Endothelial cell of umbilical vein (primary cell): ENCODE measurements around the gene TNNT3. TPM values are rescaled to one million over a fixed set of nuclear protein-coding genes. Genes with fewer than 3 reads are reported as not detected.

Source experiments
- BruUV-seq: library from RNA; stranded (reverse); fragments of 400-500 nt; replicated peaks from 2 replicates; lab custom pipeline; 2021; lab: Mats Ljungman, UMichigan
- CTCF ChIA-PET: fragments of 300-600, 350-600 bp; sonication (Branson Sonifier 250); formaldehyde crosslinking; loops from one replicate; lab custom pipeline; 2021; ENCODE audit warnings: antibody characterized with exemption, inconsistent platforms; lab: Charles Lee
- POLR2A ChIA-PET: fragments of 300-600, 350-600 bp; sonication (Branson Sonifier 250); formaldehyde crosslinking; loops from one replicate; lab custom pipeline; 2021; ENCODE audit warnings: antibody characterized with exemption, inconsistent platforms; lab: Charles Lee
- DNase-seq: peaks from one replicate; pipeline ENCODE4 v3.0.0-alpha.2; 2011; ENCODE audit warnings: low read depth, low spot score
- FAIRE-seq: peaks from 2 replicates; lab custom pipeline; 2011; peaks lifted over from hg19 to GRCh38; lab: Jason Lieb, UNC
- H2AFZ ChIP-seq: 2 replicates; pipeline ENCODE4 v1.6.0; 2012; ENCODE audit warnings: low read depth, low read length, control low read depth, inconsistent platforms
- H3K27ac ChIP-seq: 2 replicates; pipeline ENCODE4 v1.5.1; 2011; ENCODE audit warnings: low read depth, mild to moderate bottlenecking, control low read depth, low read length, moderate library complexity; ENCODE audit not compliant: insufficient read depth
- H3K27me3 ChIP-seq, 2 experiments: 2 replicates each; pipeline versions ENCODE4 v1.6.0 to v1.6.1; 2011; ENCODE audit warnings: low read length in 2 of 2, mixed read lengths in 1 of 2; ENCODE audit not compliant: control insufficient read depth in 2 of 2, insufficient read depth in 2 of 2
- H3K36me3 ChIP-seq, 2 experiments: 2 replicates in 1 of 2; 3 replicates in 1 of 2; pipeline ENCODE4 v1.5.1; 2011; ENCODE audit warnings: low read length in 2 of 2, mild to moderate bottlenecking in 1 of 2, moderate library complexity in 1 of 2; ENCODE audit not compliant: control insufficient read depth in 2 of 2, insufficient read depth in 2 of 2; ENCODE audit errors: extremely low read depth in 1 of 2
- H3K4me1 ChIP-seq: 3 replicates; pipeline ENCODE4 v1.5.1; 2011; ENCODE audit warnings: mild to moderate bottlenecking, low read length; ENCODE audit not compliant: control insufficient read depth, insufficient read depth; ENCODE audit errors: extremely low read depth
- H3K4me2 ChIP-seq: 2 replicates; pipeline ENCODE4 v1.6.1; 2011; ENCODE audit warnings: low read length, control low read depth, mixed read lengths; ENCODE audit not compliant: insufficient read depth
- H3K4me3 ChIP-seq, 3 experiments: fragments of 200-600 bp in 1 of 3; sonication (generic), shearing (Covaris generic) in 1 of 3; replicated peaks in 1 of 3; 2 replicates each; pipeline ENCODE4 v1.5.1; 2011 to 2016; ENCODE audit warnings: control low read depth in 3 of 3, low read length in 3 of 3, mild to moderate bottlenecking in 2 of 3, inconsistent platforms in 1 of 3, low read depth in 1 of 3, moderate library complexity in 1 of 3; ENCODE audit not compliant: insufficient read depth in 1 of 3
- H3K79me2 ChIP-seq: 2 replicates; pipeline ENCODE4 v1.6.0; 2012; ENCODE audit warnings: low read length, inconsistent platforms; ENCODE audit not compliant: control insufficient read depth, insufficient read depth
- H3K9ac ChIP-seq: replicated peaks from 2 replicates; pipeline ENCODE3; 2011; ENCODE audit warnings: low read length, control low read depth; ENCODE audit not compliant: insufficient read depth; ENCODE audit errors: extremely low read depth
- H3K9me1 ChIP-seq: replicated peaks from 3 replicates; pipeline ENCODE4 v1.6.0; 2011; ENCODE audit warnings: mild to moderate bottlenecking, low read length; ENCODE audit not compliant: control insufficient read depth, insufficient read depth; ENCODE audit errors: extremely low read depth
- H3K9me3 ChIP-seq: replicated peaks from 2 replicates; pipeline ENCODE4 v1.5.1; 2012; ENCODE audit warnings: low read length, inconsistent platforms; ENCODE audit not compliant: control insufficient read depth, insufficient read depth
- H4K20me1 ChIP-seq: replicated peaks from 2 replicates; pipeline ENCODE3; 2011; ENCODE audit warnings: mild to moderate bottlenecking, low read length; ENCODE audit not compliant: control insufficient read depth, insufficient read depth; ENCODE audit errors: extremely low read depth
- CTCF ChIP-seq, 2 donors: IDR thresholded peaks; 1 replicate in 1 of 2; 2 replicates in 1 of 2; pipeline ENCODE4 v1.5.1; 2011; ENCODE audit warnings: low read length in 2 of 2, mild to moderate bottlenecking in 2 of 2, moderate library complexity in 2 of 2, control low read depth in 1 of 2, inconsistent platforms in 1 of 2, low read depth in 1 of 2; ENCODE audit not compliant: insufficient read depth in 1 of 2; ENCODE audit errors: extremely low read depth in 1 of 2
- EZH2 ChIP-seq: IDR thresholded peaks from 2 replicates; pipeline ENCODE4 v1.6.1; 2012; ENCODE audit warnings: borderline replicate concordance, low read depth, mild to moderate bottlenecking, moderate library complexity, low read length, inconsistent platforms; ENCODE audit not compliant: severe bottlenecking
- FOS ChIP-seq: IDR thresholded peaks from 2 replicates; pipeline ENCODE4 v1.6.1; 2011; ENCODE audit warnings: mild to moderate bottlenecking, low read length, moderate library complexity, borderline replicate concordance; ENCODE audit not compliant: insufficient read depth
- GATA2 ChIP-seq: IDR thresholded peaks from 2 replicates; pipeline ENCODE4 v1.7.0; 2011; ENCODE audit warnings: low read depth, mild to moderate bottlenecking, moderate library complexity, mixed read lengths, low read length; ENCODE audit not compliant: insufficient read length, insufficient read depth
- JUN ChIP-seq: IDR thresholded peaks from 2 replicates; pipeline ENCODE4 v1.6.1; 2011; ENCODE audit warnings: borderline replicate concordance, low read depth; ENCODE audit not compliant: insufficient read length, insufficient read depth
- MAX ChIP-seq: IDR thresholded peaks from 2 replicates; pipeline ENCODE4 v1.6.1; 2011; ENCODE audit not compliant: insufficient read depth, insufficient read length
- MYC ChIP-seq: IDR thresholded peaks from one replicate; pipeline ENCODE4 v1.6.1; 2011; ENCODE audit warnings: mild to moderate bottlenecking, low read depth, low read length
- POLR2A ChIP-seq: IDR thresholded peaks from 2 replicates; pipeline ENCODE4 v1.6.1; 2012; ENCODE audit warnings: low read depth, mild to moderate bottlenecking, control low read depth, low read length
- POLR2AphosphoS5 ChIP-seq: IDR thresholded peaks from 2 replicates; pipeline ENCODE4 v1.6.1; 2012; ENCODE audit warnings: low read depth, mild to moderate bottlenecking, control low read depth, low read length, moderate library complexity; ENCODE audit not compliant: insufficient read depth
- dilution Hi-C: fragments of 300-500 bp; cut with MboI; formaldehyde crosslinking; loops from one replicate; pipeline ENCODE4 v1.15.0; 2019; ENCODE audit warnings: low sequenced_read_pairs; ENCODE audit not compliant: extremely low pct_ligation_motif_present
- intact Hi-C: fragments of 100-400 bp; cut with micrococcal nuclease; formaldehyde crosslinking; loops from one replicate; pipeline ENCODE4 v1.10.0; 2022
- polyA plus RNA-seq, 4 experiments: library from polyadenylated mRNA; depleted of rRNA in 3 of 4; stranded (reverse) in 3 of 4; unstranded in 1 of 4; fragments of >200 nt; gene quantifications; 2 replicates each; pipeline versions ENCODE4 v1.2.1 to v1.2.3, GENCODE V29; 2011 to 2012; ENCODE audit warnings: missing spikeins in 1 of 4
- total RNA-seq: library from RNA; stranded (reverse); gene quantifications from 2 replicates; pipeline ENCODE4 v1.2.3, GENCODE V29; 2021

TNNT3 gene
- total and polyA plus RNA-seq, 2 donors (not counting 3 experiments of a cell fraction or from before 2014, with no cell fraction given): not detected

DNA sequence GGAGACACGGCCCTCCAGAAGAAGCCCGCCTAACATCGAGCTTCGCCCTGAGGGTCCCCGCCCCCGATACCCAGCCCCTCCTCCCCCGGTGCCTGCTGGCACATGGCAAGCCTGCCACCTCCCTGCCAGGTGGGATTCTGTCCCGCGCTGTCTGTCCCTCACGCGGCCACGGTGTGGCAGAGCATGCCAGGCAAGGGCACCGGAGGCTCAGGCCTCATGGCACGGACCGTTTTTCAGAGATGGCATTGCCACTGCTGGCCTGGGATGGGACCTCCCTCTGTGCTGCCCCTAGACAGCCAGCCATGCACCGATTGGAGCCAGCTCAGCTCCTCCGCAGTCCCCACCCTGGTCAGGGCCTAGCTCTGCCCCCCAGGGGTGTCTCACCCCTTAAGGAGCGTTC lies 47.0 kb downstream of the TNNT3 start:
- H3K9me1 ChIP-seq: no peaks in the 10 kb centered on the region
- H3K27me3 ChIP-seq: no peaks in the 10 kb centered on the region
- H3K27ac ChIP-seq: no peak overlapping the region
- ChIA-PET POLR2A (no interaction called here), CTCF (interaction anchor here (2.0 to 4.0 kb wide), 3 partner anchors 18 to 185 kb away, joined by 7 to 24 read pairs (median 23); no protein-coding TSS in a partner anchor)
- TF ChIP-seq POLR2A (no peak), JUN (no peak), MYC (no peak), EZH2 (no peak), MAX (no peak), FOS (no peak)
- no peak overlapping the region for H3K9ac ChIP-seq
- no TSS peak for BruUV-seq
- intact Hi-C loops: no loop called here
- H3K4me2 ChIP-seq: no peak overlapping the region
- H2AFZ ChIP-seq: no peak overlapping the region
- H4K20me1 ChIP-seq: no peaks in the 10 kb centered on the region
- DNase-seq: no peak
- no peak for FAIRE-seq
- H3K36me3 ChIP-seq: no peaks in the 10 kb centered on the region
- H3K9me3 ChIP-seq: no peaks in the 10 kb centered on the region
- H3K4me3 ChIP-seq: no peak overlapping the region
- no peaks in the 10 kb centered on the region for H3K4me1 ChIP-seq
- dilution Hi-C loops: no loop called here
- no peaks in the 10 kb centered on the region for H3K79me2 ChIP-seq

GRCh38 chr11:1967641-1968225 lies 48.2 kb downstream of the TNNT3 start:
- no peaks in the 10 kb centered on the region for H3K9me3 ChIP-seq
- H3K9me1 ChIP-seq: no peaks in the 10 kb centered on the region
- no peak overlapping the region for H3K27ac ChIP-seq
- ChIA-PET POLR2A (no interaction called here), CTCF (interaction anchor here (2.0 to 4.0 kb wide), 3 partner anchors 20 to 184 kb away, joined by 7 to 24 read pairs (median 23); no protein-coding TSS in a partner anchor)
- no peak overlapping the region for H3K9ac ChIP-seq
- H4K20me1 ChIP-seq: no peaks in the 10 kb centered on the region
- FAIRE-seq (no peak), DNase-seq (no peak)
- H3K4me2 ChIP-seq: no peak overlapping the region
- no peak overlapping the region for H2AFZ ChIP-seq
- H3K4me1 ChIP-seq: no peaks in the 10 kb centered on the region
- dilution Hi-C loops: no loop called here
- no TSS peak for BruUV-seq
- no peaks in the 10 kb centered on the region for H3K36me3 ChIP-seq
- no peak overlapping the region for H3K4me3 ChIP-seq
- intact Hi-C loops: no loop called here
- no peaks in the 10 kb centered on the region for H3K27me3 ChIP-seq
- no peak for TF ChIP-seq FOS
- no peak for TF ChIP-seq GATA2
- TF ChIP-seq POLR2A: no peak
- TF ChIP-seq MYC: no peak
- TF ChIP-seq CTCF (IDR thresholded peaks at IDR 0.05; ENCODE audit: extremely low read depth in 1 of 2, insufficient read depth in 1 of 2, low read depth in 1 of 2, low read length in 2 of 2): no peak
- TF ChIP-seq MAX: no peak
- no peak for TF ChIP-seq JUN
- TF ChIP-seq POLR2AphosphoS5: no peak
- TF ChIP-seq EZH2: no peak
- no peaks in the 10 kb centered on the region for H3K79me2 ChIP-seq
